MM.1S (cell line): ENCODE data around the gene RNF212.

Experiments
- DNase-seq: peaks from one replicate; pipeline ENCODE4 v3.0.0-alpha.2; 2015
- H2AFZ ChIP-seq: fragments of 300-600 bp; sonication (generic); 2 replicates; pipeline ENCODE4 v1.6.0; 2016; ENCODE audit warnings: antibody characterized with exemption, low read length
- H3F3A ChIP-seq: fragments of 300-600 bp; sonication (generic); 2 replicates; pipeline ENCODE4 v1.6.1; 2016; ENCODE audit warnings: mild to moderate bottlenecking, antibody characterized with exemption, low read length, moderate library complexity, mixed read lengths; ENCODE audit not compliant: insufficient read depth
- H3K27ac ChIP-seq: fragments of 300-600 bp; sonication (generic); 2 replicates; pipeline ENCODE4 v1.5.1; 2016; ENCODE audit warnings: mild to moderate bottlenecking, low read length
- H3K27me3 ChIP-seq: fragments of 300-600 bp; sonication (generic); replicated peaks from 2 replicates; pipeline ENCODE4 v1.6.0; 2016; ENCODE audit warnings: low read length; ENCODE audit not compliant: insufficient read depth
- H3K36me3 ChIP-seq: fragments of 300-600 bp; sonication (generic); replicated peaks from 2 replicates; pipeline ENCODE4 v1.6.1; 2016; ENCODE audit warnings: mild to moderate bottlenecking, low read length, mixed read lengths; ENCODE audit not compliant: insufficient read depth
- H3K4me1 ChIP-seq: fragments of 300-600 bp; sonication (generic); 2 replicates; pipeline ENCODE4 v1.6.1; 2016; ENCODE audit warnings: low read length, mixed read lengths
- H3K4me2 ChIP-seq: fragments of 300-600 bp; sonication (generic); 2 replicates; pipeline ENCODE4 v1.6.0; 2016; ENCODE audit warnings: low read depth, low read length
- H3K4me3 ChIP-seq: fragments of 300-600 bp; sonication (generic); 2 replicates; pipeline ENCODE4 v1.5.1; 2016; ENCODE audit warnings: low read length, mixed read lengths
- H3K79me2 ChIP-seq: fragments of 300-600 bp; sonication (generic); 2 replicates; pipeline ENCODE4 v1.6.1; 2016; ENCODE audit warnings: mixed run types, low read length, mixed read lengths
- H3K9ac ChIP-seq: fragments of 300-600 bp; sonication (generic); 2 replicates; pipeline ENCODE4 v1.6.1; 2016; ENCODE audit warnings: low read length, mixed read lengths
- H3K9me2 ChIP-seq: fragments of 300-600 bp; sonication (generic); replicated peaks from 2 replicates; pipeline ENCODE4 v1.6.1; 2016; ENCODE audit warnings: mild to moderate bottlenecking, low read length, mixed read lengths; ENCODE audit not compliant: insufficient read depth
- H3K9me3 ChIP-seq: fragments of 300-600 bp; sonication (generic); replicated peaks from 2 replicates; pipeline ENCODE4 v1.6.1; 2016; ENCODE audit warnings: mild to moderate bottlenecking, low read length, mixed read lengths; ENCODE audit not compliant: insufficient read depth
- H4K20me1 ChIP-seq: fragments of 300-600 bp; sonication (generic); 2 replicates; pipeline ENCODE4 v1.6.1; 2016; ENCODE audit warnings: mild to moderate bottlenecking, low read length, moderate library complexity, mixed read lengths; ENCODE audit not compliant: insufficient read depth
- EZH2 ChIP-seq: fragments of 300-600 bp; sonication (generic); optimal IDR thresholded peaks from 2 replicates; pipeline ENCODE3; 2017; ENCODE audit warnings: low read depth, mild to moderate bottlenecking, antibody characterized with exemption, low read length, mixed read lengths
- EZH2phosphoT487 ChIP-seq: fragments of 300-600 bp; sonication (generic); IDR thresholded peaks from 2 replicates; pipeline ENCODE4 v1.6.1; 2018; ENCODE audit warnings: antibody characterized with exemption, low read length
- TF ChIP-seq, protein P1 (sequence below): fragments of 300-600 bp; sonication (generic); IDR thresholded peaks from 2 replicates; pipeline ENCODE4 v1.5.1; 2016; ENCODE audit warnings: antibody characterized with exemption, low read length, mixed read lengths

RNF212 gene

DNA sequence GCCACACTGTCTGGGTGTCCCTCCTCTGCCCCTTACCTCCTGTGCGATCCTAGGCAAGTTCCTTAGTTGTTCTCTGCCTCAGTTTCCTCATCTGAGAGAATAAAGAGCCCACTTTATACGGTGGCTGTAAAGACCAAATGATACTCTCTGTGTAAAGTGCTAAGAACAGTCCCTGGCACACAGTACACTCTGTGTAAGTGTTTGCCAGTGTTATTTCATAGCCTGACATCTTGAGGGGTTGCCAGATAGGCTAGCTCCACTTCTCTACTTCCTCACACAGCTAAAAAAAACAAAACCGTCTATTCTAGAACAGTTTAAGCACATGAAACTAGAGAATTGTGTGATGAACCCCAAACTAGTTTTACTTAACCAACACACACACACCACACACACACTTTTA lies 42.0 kb upstream of the RNF212 start:
- no peak overlapping the region for H2AFZ ChIP-seq
- no peaks in the 10 kb centered on the region for H3K9me2 ChIP-seq
- H3K4me3 ChIP-seq, result no peak overlapping the region
- H3K9ac ChIP-seq, result no peak overlapping the region
- no peaks in the 10 kb centered on the region for H3K79me2 ChIP-seq
- H3K36me3 ChIP-seq, result no peaks in the 10 kb centered on the region
- DNase-seq, result no peak
- H4K20me1 ChIP-seq, result no peaks in the 10 kb centered on the region
- no peaks in the 10 kb centered on the region for H3F3A ChIP-seq
- no peak overlapping the region for H3K27ac ChIP-seq
- peak overlapping the region; percentile 51; the same call in 1 of the 2 replicates for H3K4me2 ChIP-seq
- peaks cover 16% of the 10 kb centered on the region; the same call in 1 of the 2 replicates for H3K27me3 ChIP-seq
- H3K4me1 ChIP-seq, result 0 out of 2 replicates have a peak, but pooled peaks cover 8% of the 10 kb centered on the region
- no peaks in the 10 kb centered on the region for H3K9me3 ChIP-seq
- no peak for TF ChIP-seq EZH2
- TF ChIP-seq, protein P1, sequence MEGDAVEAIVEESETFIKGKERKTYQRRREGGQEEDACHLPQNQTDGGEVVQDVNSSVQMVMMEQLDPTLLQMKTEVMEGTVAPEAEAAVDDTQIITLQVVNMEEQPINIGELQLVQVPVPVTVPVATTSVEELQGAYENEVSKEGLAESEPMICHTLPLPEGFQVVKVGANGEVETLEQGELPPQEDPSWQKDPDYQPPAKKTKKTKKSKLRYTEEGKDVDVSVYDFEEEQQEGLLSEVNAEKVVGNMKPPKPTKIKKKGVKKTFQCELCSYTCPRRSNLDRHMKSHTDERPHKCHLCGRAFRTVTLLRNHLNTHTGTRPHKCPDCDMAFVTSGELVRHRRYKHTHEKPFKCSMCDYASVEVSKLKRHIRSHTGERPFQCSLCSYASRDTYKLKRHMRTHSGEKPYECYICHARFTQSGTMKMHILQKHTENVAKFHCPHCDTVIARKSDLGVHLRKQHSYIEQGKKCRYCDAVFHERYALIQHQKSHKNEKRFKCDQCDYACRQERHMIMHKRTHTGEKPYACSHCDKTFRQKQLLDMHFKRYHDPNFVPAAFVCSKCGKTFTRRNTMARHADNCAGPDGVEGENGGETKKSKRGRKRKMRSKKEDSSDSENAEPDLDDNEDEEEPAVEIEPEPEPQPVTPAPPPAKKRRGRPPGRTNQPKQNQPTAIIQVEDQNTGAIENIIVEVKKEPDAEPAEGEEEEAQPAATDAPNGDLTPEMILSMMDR, result no peak

DNA sequence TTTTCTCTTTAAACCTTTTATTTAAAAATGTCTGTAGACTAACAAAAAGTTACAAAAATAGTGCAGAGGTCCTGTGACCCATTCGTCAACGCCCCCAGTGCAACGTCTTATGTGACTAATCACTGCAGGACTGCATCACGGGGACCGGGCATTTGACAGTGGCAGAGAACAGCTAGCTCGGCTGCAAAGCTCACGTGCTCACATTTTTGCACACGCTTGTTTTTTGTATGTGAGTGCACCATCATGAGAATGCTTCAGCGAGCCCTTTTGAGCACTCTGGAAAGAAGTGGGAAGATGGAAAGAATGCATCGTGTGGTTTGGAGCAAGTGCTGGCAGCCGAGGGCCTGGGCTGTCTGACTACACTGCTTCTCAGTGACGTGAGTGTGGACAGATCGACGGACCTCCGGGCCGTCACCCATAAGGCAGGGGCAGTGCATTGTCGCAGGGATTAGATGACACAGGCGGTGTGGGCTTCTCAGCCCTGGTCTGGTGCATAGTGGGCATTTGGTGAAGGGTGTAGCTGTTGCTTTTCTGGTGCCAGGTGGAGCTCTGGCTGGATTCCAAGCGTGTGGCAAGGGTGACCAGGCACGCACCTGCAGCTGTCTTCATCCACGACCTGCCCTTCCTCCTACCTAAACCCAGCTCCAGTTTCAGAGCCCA lies 41.3 kb upstream of the RNF212 start:
- no peak for DNase-seq
- no peaks in the 10 kb centered on the region for H3F3A ChIP-seq
- no peak overlapping the region for H3K9ac ChIP-seq
- no peaks in the 10 kb centered on the region for H3K9me3 ChIP-seq
- no peaks in the 10 kb centered on the region for H3K79me2 ChIP-seq
- H3K27ac ChIP-seq, result no peak overlapping the region
- H3K4me1 ChIP-seq, result 0 out of 2 replicates have a peak, but pooled peaks cover 8% of the 10 kb centered on the region
- TF ChIP-seq EZH2phosphoT487 (no peak), EZH2 (no peak)
- TF ChIP-seq, protein P1, result no peak
- 0 out of 2 replicates have a peak overlapping the region, but pooled peaks have one; percentile 14 for H3K4me3 ChIP-seq
- H2AFZ ChIP-seq, result peak overlapping the region; percentile 36
- peaks cover 16% of the 10 kb centered on the region; the same call in 1 of the 2 replicates for H3K27me3 ChIP-seq
- H3K36me3 ChIP-seq, result no peaks in the 10 kb centered on the region
- H4K20me1 ChIP-seq, result no peaks in the 10 kb centered on the region
- no peaks in the 10 kb centered on the region for H3K9me2 ChIP-seq
- H3K4me2 ChIP-seq, result peak overlapping the region; percentile 51

DNA sequence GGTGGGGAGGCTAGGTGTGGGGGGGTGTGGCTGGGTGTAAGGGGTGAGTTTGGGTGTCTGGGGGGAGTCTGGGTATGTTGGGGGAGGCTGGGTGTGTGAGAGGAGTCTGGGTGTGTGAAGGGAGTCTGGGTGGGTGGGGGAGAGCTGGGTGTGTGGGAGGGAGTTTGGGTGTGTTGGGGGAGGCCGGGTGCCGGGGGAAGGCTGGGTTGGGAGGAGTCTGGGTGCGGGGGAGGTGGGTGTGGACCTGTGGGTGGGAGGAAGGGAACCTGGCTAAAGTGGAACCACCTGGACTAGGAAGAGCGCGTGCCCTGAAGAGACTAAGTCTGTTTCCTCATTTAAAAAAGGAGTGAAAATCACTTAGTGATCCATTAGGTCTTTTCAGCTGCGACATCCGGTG lies 40.8 kb upstream of the RNF212 start:
- peaks cover 19% of the 10 kb centered on the region; the same call in 1 of the 2 replicates for H3K27me3 ChIP-seq
- no peaks in the 10 kb centered on the region for H4K20me1 ChIP-seq
- no peak overlapping the region for H3K9ac ChIP-seq
- H2AFZ ChIP-seq, result no peak overlapping the region
- H3F3A ChIP-seq, result no peaks in the 10 kb centered on the region
- no peak overlapping the region for H3K27ac ChIP-seq
- H3K9me3 ChIP-seq, result no peaks in the 10 kb centered on the region
- no peaks in the 10 kb centered on the region for H3K9me2 ChIP-seq
- TF ChIP-seq EZH2phosphoT487, result no peak
- no peak for TF ChIP-seq EZH2
- TF ChIP-seq, protein P1, result no peak
- H3K36me3 ChIP-seq, result no peaks in the 10 kb centered on the region
- no peak overlapping the region for H3K4me3 ChIP-seq
- DNase-seq, result no peak
- no peaks in the 10 kb centered on the region for H3K79me2 ChIP-seq
- H3K4me2 ChIP-seq, result peak overlapping the region; percentile 51; the same call in 1 of the 2 replicates
- H3K4me1 ChIP-seq, result 0 out of 2 replicates have a peak, but pooled peaks cover 8% of the 10 kb centered on the region
